Activated B cell treated with CpG ODN at 0.5 μM for 24 hours (primary cell): ENCODE measurements around the gene PARP9. TPM values are rescaled to one million over a fixed set of nuclear protein-coding genes. Genes with fewer than 3 reads are reported as not detected.
A peak's percentile ranks its signal among the peaks of the same experiment; 100 is the strongest.

Experiments
- ATAC-seq: fragments of 200-7000 bp; cut with Tn5 transposase; one replicate; pipeline ENCODE4 v1.10.0; 2021; ENCODE audit warnings: low read depth, mild to moderate bottlenecking, moderate library complexity
- CTCF ChIA-PET: fragments of 350-600 bp; sonication (Branson Sonifier 250); formaldehyde crosslinking; loops from one replicate; lab custom pipeline; 2021; ENCODE audit warnings: antibody characterized with exemption; lab: Charles Lee
- POLR2A ChIA-PET: fragments of 350-600 bp; sonication (Branson Sonifier 250); formaldehyde crosslinking; loops from one replicate; lab custom pipeline; 2021; ENCODE audit warnings: antibody characterized with exemption; lab: Charles Lee
- DNase-seq: peaks from one replicate; pipeline ENCODE4 v3.0.0; 2022
- H3K27ac Mint-ChIP-seq: one replicate; pipeline ENCODE4 v1.8.0; 2020; ENCODE audit warnings: mixed read lengths
- H3K27me3 Mint-ChIP-seq: one replicate; pipeline ENCODE4 v1.8.0; 2021; ENCODE audit warnings: mixed read lengths
- H3K36me3 Mint-ChIP-seq: one replicate; pipeline ENCODE4 v1.8.0; 2021; ENCODE audit warnings: low read depth, mixed read lengths
- H3K4me1 Mint-ChIP-seq: one replicate; pipeline ENCODE4 v1.8.0; 2021; ENCODE audit warnings: mixed read lengths
- H3K4me3 Mint-ChIP-seq: one replicate; pipeline ENCODE4 v1.8.0; 2020; ENCODE audit warnings: mild to moderate bottlenecking, mixed read lengths
- H3K9me3 Mint-ChIP-seq: one replicate; pipeline ENCODE4 v1.8.0; 2020; ENCODE audit warnings: mixed read lengths
- intact Hi-C: fragments of 100-400 bp; cut with micrococcal nuclease; formaldehyde crosslinking; loops from one replicate; pipeline ENCODE4 v1.15.1; 2024
- total RNA-seq: library from RNA; stranded (reverse); gene quantifications from 2 replicates; pipeline ENCODE4 v1.2.3, GENCODE V29; 2022
- TF ChIP-seq, protein P1 (sequence below): fragments of 200-600 bp; IDR thresholded peaks from one replicate; pipeline ENCODE4 v1.8.0; 2022; ENCODE audit warnings: antibody characterized with exemption, mild to moderate bottlenecking

The PARP9 gene
- total RNA-seq, 1 donor from 2014 or later, result 50.8 TPM

DNA sequence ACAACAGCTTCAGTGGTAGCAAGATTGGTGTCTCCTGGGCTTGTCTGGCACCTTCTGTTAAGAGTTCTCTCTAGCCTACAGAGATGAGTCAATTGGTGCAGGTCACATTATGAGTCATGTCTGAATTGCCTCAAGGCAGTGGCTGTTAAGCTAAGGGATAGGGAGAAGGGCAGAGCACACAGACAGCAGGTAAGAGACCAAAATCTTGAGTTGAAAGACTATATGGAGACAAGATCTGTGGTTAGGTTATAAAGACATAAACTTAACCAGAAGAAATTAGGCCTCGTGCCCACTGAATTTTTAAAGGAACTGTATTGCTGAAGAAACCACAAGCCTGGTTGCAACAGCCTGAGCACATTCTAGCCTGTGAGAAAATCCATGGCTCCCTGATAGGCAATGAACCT lies 30.2 kb downstream of the PARP9 start:
- CTCF ChIA-PET, result no interaction called here
- DNase-seq (no peak), ATAC-seq (peak; percentile 92)
- intact Hi-C loops, result loop anchor here (5.0 kb wide), 1 partner anchor 987 kb away; the partner anchor contains the start of gene POLQ
- Mint-ChIP-seq H3K27me3 (no peaks in the 10 kb centered on the region), H3K9me3 (no peaks in the 10 kb centered on the region), H3K27ac (no peak overlapping the region), H3K4me3 (no peak overlapping the region), H3K36me3 (peaks cover 82% of the 10 kb centered on the region), H3K4me1 (peaks cover 3% of the 10 kb centered on the region)
- TF ChIP-seq, protein P1, sequence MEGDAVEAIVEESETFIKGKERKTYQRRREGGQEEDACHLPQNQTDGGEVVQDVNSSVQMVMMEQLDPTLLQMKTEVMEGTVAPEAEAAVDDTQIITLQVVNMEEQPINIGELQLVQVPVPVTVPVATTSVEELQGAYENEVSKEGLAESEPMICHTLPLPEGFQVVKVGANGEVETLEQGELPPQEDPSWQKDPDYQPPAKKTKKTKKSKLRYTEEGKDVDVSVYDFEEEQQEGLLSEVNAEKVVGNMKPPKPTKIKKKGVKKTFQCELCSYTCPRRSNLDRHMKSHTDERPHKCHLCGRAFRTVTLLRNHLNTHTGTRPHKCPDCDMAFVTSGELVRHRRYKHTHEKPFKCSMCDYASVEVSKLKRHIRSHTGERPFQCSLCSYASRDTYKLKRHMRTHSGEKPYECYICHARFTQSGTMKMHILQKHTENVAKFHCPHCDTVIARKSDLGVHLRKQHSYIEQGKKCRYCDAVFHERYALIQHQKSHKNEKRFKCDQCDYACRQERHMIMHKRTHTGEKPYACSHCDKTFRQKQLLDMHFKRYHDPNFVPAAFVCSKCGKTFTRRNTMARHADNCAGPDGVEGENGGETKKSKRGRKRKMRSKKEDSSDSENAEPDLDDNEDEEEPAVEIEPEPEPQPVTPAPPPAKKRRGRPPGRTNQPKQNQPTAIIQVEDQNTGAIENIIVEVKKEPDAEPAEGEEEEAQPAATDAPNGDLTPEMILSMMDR, result no peak
- POLR2A ChIA-PET, result interaction anchor here (0.6 to 1.4 kb wide), 3 partner anchors 19 to 146 kb away, joined by 3 read pairs; partner anchors contain the start of genes KPNA1 and WDR5B

DNA sequence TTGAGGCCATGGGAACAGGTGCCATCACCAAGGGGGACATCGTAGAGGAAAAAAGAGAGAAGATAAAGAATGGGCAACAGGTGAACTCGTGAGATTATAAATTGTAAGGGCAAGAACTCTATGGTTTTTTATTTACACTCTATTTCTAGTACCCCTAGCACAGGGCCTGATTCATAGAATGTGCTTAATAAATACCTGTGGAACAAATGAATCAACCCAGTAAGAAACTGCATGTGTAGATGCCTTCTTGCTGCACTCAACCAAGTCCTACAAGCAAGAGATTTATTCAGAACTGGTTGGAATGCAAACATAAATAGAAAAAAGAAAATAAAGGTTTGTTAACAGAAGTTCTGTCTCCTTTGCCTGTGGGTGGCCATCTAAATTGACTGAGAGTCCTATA lies 30.6 kb downstream of the PARP9 start:
- CTCF ChIA-PET, result no interaction called here

DNA sequence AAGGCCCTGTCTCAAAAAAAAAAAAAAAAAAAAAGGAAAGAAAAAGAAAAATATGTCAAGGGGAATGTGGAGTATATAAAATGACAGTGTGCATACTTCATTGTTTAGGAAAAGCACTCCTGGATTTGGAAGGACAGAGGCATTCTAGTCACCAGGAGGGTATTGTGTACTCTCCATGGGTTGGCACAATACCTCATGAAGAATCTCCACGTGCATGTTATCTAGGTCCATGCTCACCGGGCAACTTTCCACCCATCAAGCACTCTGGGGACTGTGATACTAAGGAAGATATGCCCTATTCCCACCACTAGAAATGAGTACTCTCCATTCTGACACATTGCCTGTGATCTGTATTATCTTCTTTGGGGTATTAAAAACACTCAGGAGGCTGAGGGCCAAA lies 33.9 kb downstream of the PARP9 start:
- H3K27ac Mint-ChIP-seq, result no peak overlapping the region
- CTCF ChIA-PET, result no interaction called here
- no peak for DNase-seq
- POLR2A ChIA-PET, result interaction anchor here (0.7 kb wide), 1 partner anchor 114 kb away, joined by 13 read pairs; no protein-coding TSS in a partner anchor
- H3K36me3 Mint-ChIP-seq, result peaks cover 65% of the 10 kb centered on the region
- intact Hi-C loops, result loop anchor here (5.0 kb wide), 1 partner anchor 983 kb away; the partner anchor contains the start of gene POLQ
- no peaks in the 10 kb centered on the region for H3K9me3 Mint-ChIP-seq
- no peaks in the 10 kb centered on the region for H3K27me3 Mint-ChIP-seq
- H3K4me1 Mint-ChIP-seq, result peaks cover 3% of the 10 kb centered on the region
- no peak overlapping the region for H3K4me3 Mint-ChIP-seq
- no peak for ATAC-seq
- TF ChIP-seq, protein P1, result no peak

More for the DNA sequence above, 30.6 kb downstream of the PARP9 start:
- intact Hi-C loops, result loop anchor here (5.0 kb wide), 1 partner anchor 986 kb away; the partner anchor contains the start of gene POLQ
- Mint-ChIP-seq H3K9me3 (no peaks in the 10 kb centered on the region), H3K36me3 (peaks cover 79% of the 10 kb centered on the region), H3K27me3 (no peaks in the 10 kb centered on the region), H3K27ac (no peak overlapping the region), H3K4me1 (peaks cover 3% of the 10 kb centered on the region), H3K4me3 (no peak overlapping the region)
- POLR2A ChIA-PET, result interaction anchor here (0.8 kb wide), 1 partner anchor 117 kb away, joined by 3 read pairs; the partner anchor contains the start of gene WDR5B
- DNase-seq (no peak), ATAC-seq (no peak)
- TF ChIP-seq, protein P1, result no peak

DNA sequence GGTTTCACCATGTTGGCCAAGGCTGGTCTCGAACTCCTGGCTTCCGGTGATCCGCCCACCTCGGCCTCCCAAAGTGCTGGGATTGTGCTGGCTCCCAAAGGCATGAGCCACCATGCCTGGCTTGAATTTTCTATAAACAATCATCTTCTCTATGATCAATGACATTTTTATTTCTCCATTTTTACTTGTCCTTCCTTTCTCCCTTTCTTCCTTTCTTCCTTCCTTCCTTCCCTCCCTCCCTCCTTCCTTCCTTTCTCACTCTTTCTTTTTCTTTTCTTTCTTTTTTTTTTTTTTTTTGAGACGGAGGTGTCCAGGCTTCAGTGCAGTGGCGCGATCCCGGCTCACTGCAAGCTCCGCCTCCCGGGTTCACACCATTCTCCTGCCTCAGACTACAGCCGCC lies 40.8 kb downstream of the PARP9 start:
- DNase-seq, result no peak
- no peak overlapping the region for H3K4me3 Mint-ChIP-seq
- H3K36me3 Mint-ChIP-seq, result peaks cover 16% of the 10 kb centered on the region
- TF ChIP-seq, protein P1, result no peak
- ChIA-PET POLR2A (no interaction called here), CTCF (no interaction called here)
- no peaks in the 10 kb centered on the region for H3K27me3 Mint-ChIP-seq
- intact Hi-C loops, result no loop called here
- H3K27ac Mint-ChIP-seq, result no peak overlapping the region
- H3K4me1 Mint-ChIP-seq, result no peaks in the 10 kb centered on the region
- H3K9me3 Mint-ChIP-seq, result no peaks in the 10 kb centered on the region
- ATAC-seq, result no peak

DNA sequence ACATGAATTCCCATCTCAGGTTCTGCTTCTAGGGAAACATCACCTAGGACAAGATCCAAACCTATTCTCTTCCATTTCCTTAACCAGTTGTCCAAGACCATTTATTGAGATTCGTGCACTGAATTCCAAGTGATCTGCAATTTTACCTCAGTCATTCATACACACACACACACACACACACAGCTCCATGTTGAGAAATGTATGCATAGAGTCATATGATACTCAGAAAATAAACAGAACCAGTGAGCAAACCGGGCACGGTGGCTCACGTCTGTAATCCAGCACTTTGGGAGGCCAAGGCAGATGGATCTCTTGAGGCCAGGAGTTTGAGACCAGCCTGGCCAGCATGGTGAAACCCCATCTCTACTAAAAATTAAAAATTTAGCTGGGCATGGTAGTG lies 43.2 kb downstream of the PARP9 start:
- TF ChIP-seq, protein P1, result no peak
- H3K4me3 Mint-ChIP-seq, result no peak overlapping the region
- DNase-seq, result no peak
- no peaks in the 10 kb centered on the region for H3K36me3 Mint-ChIP-seq
- H3K4me1 Mint-ChIP-seq, result no peaks in the 10 kb centered on the region
- ChIA-PET CTCF (no interaction called here), POLR2A (interaction anchor here (0.7 kb wide), 1 partner anchor 888 kb away, joined by 7 read pairs; no protein-coding TSS in a partner anchor)
- H3K27me3 Mint-ChIP-seq, result no peaks in the 10 kb centered on the region
- intact Hi-C loops, result no loop called here
- H3K27ac Mint-ChIP-seq, result no peak overlapping the region
- ATAC-seq, result no peak
- no peaks in the 10 kb centered on the region for H3K9me3 Mint-ChIP-seq
